Tibial nerve (tissue), 4 donors: ENCODE results near the gene CELSR1.

Experiments used
- CTCF ChIP-seq, 5 experiments: fragments of 200-600 bp in 3 of 5; fragments of 450-650 bp in 2 of 5; sonication (generic) in 3 of 5; IDR thresholded peaks; one replicate each; pipeline ENCODE4 v1.5.1; 2016 to 2019; ENCODE audit warnings: antibody characterized with exemption in 5 of 5, mild to moderate bottlenecking in 3 of 5, moderate library complexity in 2 of 5
- EP300 ChIP-seq, 2 donors: sonication (generic); formaldehyde crosslinking; IDR thresholded peaks; one replicate each; pipeline ENCODE4 v1.6.1; 2017; ENCODE audit warnings: antibody characterized with exemption in 2 of 2, mild to moderate bottlenecking in 1 of 2
- POLR2A ChIP-seq, 2 donors: fragments of 450-650 bp; IDR thresholded peaks; one replicate each; pipeline ENCODE4 v1.6.1; 2017; ENCODE audit warnings: antibody characterized with exemption in 2 of 2, mild to moderate bottlenecking in 2 of 2, moderate library complexity in 2 of 2

GRCh38 chr22:46464296-46464695 lies 73.1 kb downstream of the CELSR1 start:
- TF ChIP-seq CTCF (IDR thresholded peaks at IDR 0.05), result no peak
- TF ChIP-seq POLR2A (IDR thresholded peaks at IDR 0.05), result no peak
- TF ChIP-seq EP300 (IDR thresholded peaks at IDR 0.05), result no peak
